H1 (cell line): ENCODE data around the gene PAIP2. TPM values are rescaled to one million over a fixed set of nuclear protein-coding genes. Genes with fewer than 3 reads are reported as not detected.

Experiments used
- polyA plus RNA-seq, 7 experiments: library from polyadenylated mRNA; depleted of rRNA in 3 of 7; stranded (reverse) in 5 of 7; unstranded in 2 of 7; fragments of >200 nt in 5 of 7; fragments of 200-250 nt in 2 of 7; gene quantifications; 1 replicate in 5 of 7; 2 replicates in 1 of 7; 4 replicates in 1 of 7; pipeline versions ENCODE4 v1.2.1 to v1.2.3, GENCODE V29; 2011 to 2013; ENCODE audit warnings: missing spikeins in 2 of 7, mixed read lengths in 2 of 7
- small RNA-seq: library from polyadenylated mRNA; stranded (forward); fragments of <200 nt; extraction: miRNeasy Mini kit (QIAGEN cat#:217004); gene quantifications from one replicate; pipeline ENCODE3, GENCODE V24; 2013; ENCODE audit not compliant: insufficient read depth
- total RNA-seq: library from RNA; stranded (reverse); fragmentation: NEBNext Ultra II Directional; extraction: Animal tissue kit (Norgen Biotek cat#: 25700); gene quantifications from 2 replicates; pipeline ENCODE4 v1.2.1, GENCODE V29; 2021

The PAIP2 gene
- total and polyA plus RNA-seq, 2 of the 8 experiments (the other 6 are each of a cell fraction or from before 2014, with no cell fraction given) = 87.6 to 162 TPM

Small RNAs within 50 kb of the gene (small RNA-seq; reads per million reads assigned to genes)
- gene RNA5SP195 = not detected

Other genes with a start within 250 kb of the PAIP2 start
- gene SIL1, start 143.5 kb upstream of the PAIP2 start, total RNA-seq = 6.6 and 8.3 TPM in 2 replicates
- gene SIL1, start 143.5 kb upstream of the PAIP2 start, polyA plus RNA-seq (2011; rRNA removed) = 12.8 and 13.9 TPM in 2 replicates
- gene MATR3, start 48.1 kb upstream of the PAIP2 start, total RNA-seq = 378 and 389 TPM in 2 replicates
- 90.6 and 116 TPM in 2 replicates for gene MATR3, start 48.1 kb upstream of the PAIP2 start, polyA plus RNA-seq (2011; rRNA removed)
- gene SLC23A1, start 41.4 kb downstream of the PAIP2 start, total RNA-seq = not detected in 2 replicates
- 0.03 TPM in 1 of 2 replicates, not detected in the other for gene SLC23A1, start 41.4 kb downstream of the PAIP2 start, polyA plus RNA-seq (2011; rRNA removed)
- gene MZB1, start 48.1 kb downstream of the PAIP2 start, total RNA-seq = 0.47 TPM in 1 of 2 replicates, not detected in the other
- gene MZB1, start 48.1 kb downstream of the PAIP2 start, polyA plus RNA-seq (2011; rRNA removed) = 0.39 and 0.71 TPM in 2 replicates
- 3.1 and 3.3 TPM in 2 replicates for gene PROB1, start 53.2 kb downstream of the PAIP2 start, total RNA-seq
- 0.89 and 1.9 TPM in 2 replicates for gene PROB1, start 53.2 kb downstream of the PAIP2 start, polyA plus RNA-seq (2011; rRNA removed)
- 9.4 and 11.6 TPM in 2 replicates for gene SPATA24, start 62.2 kb downstream of the PAIP2 start, total RNA-seq
- gene SPATA24, start 62.2 kb downstream of the PAIP2 start, polyA plus RNA-seq (2011; rRNA removed) = 4.4 and 5.8 TPM in 2 replicates
- gene DNAJC18, start 97.7 kb downstream of the PAIP2 start, total RNA-seq = 22.0 and 29.2 TPM in 2 replicates
- 3.8 and 7.8 TPM in 2 replicates for gene DNAJC18, start 97.7 kb downstream of the PAIP2 start, polyA plus RNA-seq (2011; rRNA removed)
- 2.7 and 3.3 TPM in 2 replicates for gene ECSCR, start 120.9 kb downstream of the PAIP2 start, total RNA-seq
- 4.9 and 7.2 TPM in 2 replicates for gene ECSCR, start 120.9 kb downstream of the PAIP2 start, polyA plus RNA-seq (2011; rRNA removed)
- not detected in 2 replicates for gene SMIM33, start 129.2 kb downstream of the PAIP2 start, total RNA-seq
- gene SMIM33, start 129.2 kb downstream of the PAIP2 start, polyA plus RNA-seq (2011; rRNA removed) = not detected in 2 replicates
- gene STING1, start 140.9 kb downstream of the PAIP2 start, total RNA-seq = 0.26 and 0.42 TPM in 2 replicates
- gene STING1, start 140.9 kb downstream of the PAIP2 start, polyA plus RNA-seq (2011; rRNA removed) = 0.47 and 1.2 TPM in 2 replicates
- gene UBE2D2, start 219.5 kb downstream of the PAIP2 start, total RNA-seq = 194 and 203 TPM in 2 replicates
- 57.8 and 66.9 TPM in 2 replicates for gene UBE2D2, start 219.5 kb downstream of the PAIP2 start, polyA plus RNA-seq (2011; rRNA removed)